Activated CD8-positive, alpha-beta memory T cell treated with anti-CD3 and anti-CD28 coated beads for 36 hours (primary cell): ENCODE measurements around the gene MPND. TPM values are rescaled to one million over a fixed set of nuclear protein-coding genes. Genes with fewer than 3 reads are reported as not detected.

Experiments
- CTCF ChIA-PET: fragments of 350-600 bp; sonication (Branson Sonifier 250); formaldehyde crosslinking; loops from one replicate; lab custom pipeline; 2021; ENCODE audit warnings: antibody characterized with exemption; lab: Charles Lee
- POLR2A ChIA-PET: fragments of 350-600 bp; sonication (Branson Sonifier 250); formaldehyde crosslinking; loops from one replicate; lab custom pipeline; 2021; ENCODE audit warnings: antibody characterized with exemption; lab: Charles Lee
- total RNA-seq, 2 experiments: library from RNA; stranded (reverse); gene quantifications; one replicate each; pipeline ENCODE4 v1.2.3, GENCODE V29; 2021

Gene MPND
- total RNA-seq, 2 experiments from 2014 or later = 18.0 to 20.1 TPM

DNA sequence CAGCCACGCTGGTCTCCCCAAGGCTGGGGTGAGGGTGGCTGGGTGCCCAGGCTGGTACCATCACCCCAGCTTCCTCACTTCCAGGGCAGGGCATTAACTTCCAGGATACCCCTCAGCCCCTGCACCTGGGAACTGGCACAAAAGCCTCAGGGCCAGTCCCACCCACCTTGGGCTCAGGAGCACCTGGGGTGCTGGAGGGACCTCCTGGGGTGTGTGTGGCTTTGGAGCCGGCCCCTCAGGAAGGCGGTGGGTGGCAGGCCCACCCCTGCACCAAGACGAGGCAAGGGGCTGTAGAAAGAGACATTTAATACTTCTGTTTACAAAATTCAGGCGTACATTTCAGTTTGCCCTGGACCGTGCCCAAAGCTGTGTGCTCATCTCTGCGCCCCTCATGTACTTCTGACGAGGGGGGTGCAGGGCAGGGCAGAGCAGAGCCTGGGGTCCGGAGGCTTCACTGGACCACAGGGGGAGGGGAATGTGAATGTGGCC, 16.8 kb downstream of the MPND start:
- CTCF ChIA-PET = interaction anchor here (1.9 kb wide), 1 partner anchor 41 kb away, joined by 4 read pairs; the partner anchor contains the start of gene SH3GL1
- POLR2A ChIA-PET = no interaction called here

- CTCF ChIA-PET = interaction anchor here (1.9 to 6.4 kb wide), 2 partner anchors 8 to 40 kb away, joined by 4 to 29 read pairs; partner anchors contain the start of gene SH3GL1
These were observed 17.3 kb downstream of the MPND start for GRCh38 chr19:4360641-4361151.

DNA sequence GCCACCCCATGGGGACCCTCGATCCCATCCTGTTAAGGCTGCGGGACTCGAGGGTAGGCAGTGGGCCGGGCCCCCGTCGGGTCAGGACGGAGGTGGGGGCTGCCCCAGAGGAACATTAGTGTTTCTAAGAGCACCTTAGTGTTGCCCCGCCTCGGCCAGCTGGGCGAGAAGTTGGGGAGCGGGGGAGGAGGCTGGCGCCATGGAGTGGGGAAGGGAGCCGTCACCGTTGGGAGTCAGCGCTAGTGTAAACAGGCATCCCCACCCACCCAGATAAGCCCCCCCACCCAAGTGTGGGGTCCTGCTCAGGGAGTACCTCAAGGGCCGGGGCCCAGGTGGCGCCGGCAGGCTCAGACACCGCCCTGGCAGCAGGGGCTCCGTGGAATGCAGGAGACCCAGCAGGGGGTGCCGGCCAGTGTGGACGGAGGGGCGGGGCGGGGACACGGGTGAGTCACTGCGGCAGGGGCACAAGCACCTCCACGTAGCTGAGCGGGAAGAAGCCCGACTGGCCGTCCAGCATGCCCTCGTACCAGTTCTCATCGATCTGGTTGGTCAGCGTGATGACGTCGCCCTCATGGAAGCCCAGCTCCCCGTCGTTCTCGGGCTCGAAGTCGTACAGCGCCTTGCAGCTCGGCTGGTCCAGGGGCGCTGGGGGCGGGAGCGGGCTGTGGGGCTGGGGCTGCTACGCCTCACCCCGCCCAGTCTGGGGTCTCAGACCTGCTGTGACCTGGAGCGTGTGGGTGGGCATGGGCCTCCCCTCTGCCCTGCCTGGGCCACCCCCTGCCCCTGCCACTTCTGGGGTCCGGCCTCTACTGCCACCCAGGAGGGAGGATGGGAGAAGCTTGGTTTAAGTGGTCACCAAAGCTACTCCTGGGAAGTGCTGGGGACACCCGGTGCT, 18.0 kb downstream of the MPND start:
- ChIA-PET CTCF (interaction anchor here (1.1 to 6.4 kb wide), 3 partner anchors 8 to 94 kb away, joined by 3 to 29 read pairs (median 7); partner anchors contain the start of gene CHAF1A), POLR2A (no interaction called here)

More at GRCh38 chr19:4360641-4361151, 17.3 kb downstream of the MPND start:
- POLR2A ChIA-PET = no interaction called here

DNA sequence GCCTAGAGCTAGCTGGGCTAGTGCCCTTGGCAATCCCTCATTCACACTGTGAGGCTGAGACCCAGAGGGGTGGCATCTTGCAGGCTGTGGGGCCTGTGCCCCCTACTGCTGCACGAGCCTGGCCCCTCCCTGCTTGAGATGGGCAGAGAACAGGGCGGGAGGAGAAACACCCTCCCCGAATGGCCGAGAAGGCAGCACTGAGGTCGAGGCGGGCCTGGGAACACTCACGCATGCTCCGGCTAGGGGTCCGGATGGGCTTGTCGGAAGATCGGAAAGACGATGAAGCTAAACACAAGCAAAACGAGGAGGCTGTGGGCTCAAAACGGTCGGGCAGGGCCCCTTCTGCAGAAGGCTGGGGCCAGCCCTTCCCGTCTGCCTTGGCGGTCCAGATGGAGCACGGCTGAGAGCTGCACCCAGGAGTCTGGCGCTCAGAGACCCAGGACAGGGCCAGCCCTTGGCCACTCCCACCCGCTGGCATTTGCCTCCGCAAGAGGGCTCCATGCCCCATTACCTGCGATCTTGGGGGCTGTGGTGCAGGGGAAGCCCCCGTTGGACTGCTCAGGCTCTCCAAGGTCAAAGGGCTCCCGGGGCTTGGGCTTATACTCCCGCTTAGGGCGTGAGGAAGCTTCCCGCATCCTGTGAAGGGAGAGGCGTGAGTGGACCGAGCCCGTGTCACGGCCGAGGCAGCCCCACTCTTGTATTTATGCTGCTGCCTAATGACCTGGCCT, 18.9 kb downstream of the MPND start:
- ChIA-PET CTCF (interaction anchor here (1.1 to 6.4 kb wide), 4 partner anchors 9 to 95 kb away, joined by 3 to 29 read pairs (median 6); partner anchors contain the start of genes CHAF1A and SH3GL1), POLR2A (no interaction called here)

- POLR2A ChIA-PET = no interaction called here
- CTCF ChIA-PET = interaction anchor here (0.6 to 6.4 kb wide), 5 partner anchors 10 to 104 kb away, joined by 3 to 29 read pairs (median 5); partner anchors contain the start of gene SH3GL1
These were observed 19.6 kb downstream of the MPND start for GRCh38 chr19:4362831-4363545.

DNA sequence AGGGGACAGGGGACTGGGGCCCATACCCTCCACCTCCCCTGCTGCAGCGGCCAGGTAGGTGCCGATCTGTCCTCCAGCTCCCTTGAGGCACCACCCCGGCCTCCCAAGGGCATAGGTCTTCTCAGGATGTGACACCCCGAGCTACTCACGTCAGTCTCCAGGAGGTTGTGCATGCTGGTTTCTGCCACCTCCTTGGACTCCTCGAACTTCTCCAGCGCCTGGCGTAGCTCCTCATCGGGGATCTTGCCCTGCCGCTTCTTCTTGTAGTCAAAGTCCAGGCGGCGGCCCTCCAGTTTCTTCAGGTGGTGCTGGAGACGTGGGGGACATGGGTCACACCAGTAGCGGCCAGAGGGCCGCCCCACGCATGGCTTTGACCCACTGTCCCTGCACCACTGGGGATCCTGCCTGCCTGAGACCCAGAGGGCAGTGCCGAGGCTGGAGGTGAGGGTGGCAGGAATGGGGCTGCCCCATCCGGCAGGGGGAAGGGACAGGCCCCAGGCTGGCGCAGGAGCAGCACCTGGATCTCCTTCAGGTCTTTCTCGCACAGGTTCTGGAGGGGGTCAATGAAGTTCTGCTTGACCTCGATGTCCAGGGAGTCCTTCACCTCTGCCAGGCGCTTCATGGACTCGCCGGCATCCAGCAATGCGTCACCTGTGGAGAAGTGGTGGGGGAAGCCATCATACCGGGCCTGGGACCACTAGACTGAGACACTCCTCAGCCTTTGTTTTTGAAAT, 20.4 kb downstream of the MPND start:
- ChIA-PET POLR2A (interaction anchor here (0.7 kb wide), 1 partner anchor 89 kb away, joined by 3 read pairs; no protein-coding TSS in a partner anchor), CTCF (interaction anchor here (0.9 to 6.4 kb wide), 4 partner anchors 11 to 97 kb away, joined by 3 to 29 read pairs (median 6); partner anchors contain the start of gene SH3GL1)

GRCh38 chr19:4365341-4365740, 22.0 kb downstream of the MPND start:
- CTCF ChIA-PET = interaction anchor here (1.5 to 6.4 kb wide), 2 partner anchors 12 to 22 kb away, joined by 4 to 29 read pairs; partner anchors contain the start of gene MPND
- POLR2A ChIA-PET = no interaction called here

- CTCF ChIA-PET = interaction anchor here (0.6 to 6.4 kb wide), 4 partner anchors 13 to 269 kb away, joined by 3 to 29 read pairs (median 4); partner anchors contain the start of gene MPND
- POLR2A ChIA-PET = interaction anchor here (0.5 to 1.0 kb wide), 2 partner anchors 36 to 96 kb away, joined by 3 read pairs; partner anchors contain the start of gene CHAF1A
These were observed 22.7 kb downstream of the MPND start for GRCh38 chr19:4365791-4366665.

- POLR2A ChIA-PET = interaction anchor here (0.5 to 1.0 kb wide), 2 partner anchors 36 to 96 kb away, joined by 3 read pairs; partner anchors contain the start of gene CHAF1A
- CTCF ChIA-PET = interaction anchor here (0.6 to 6.4 kb wide), 5 partner anchors 14 to 270 kb away, joined by 3 to 29 read pairs (median 4); partner anchors contain the start of gene MPND
These were observed 23.4 kb downstream of the MPND start for GRCh38 chr19:4366666-4367335.

GRCh38 chr19:4367336-4367723, 24.0 kb downstream of the MPND start:
- CTCF ChIA-PET = interaction anchor here (1.2 kb wide), 1 partner anchor 15 kb away, joined by 4 read pairs; no protein-coding TSS in a partner anchor
- POLR2A ChIA-PET = no interaction called here

DNA sequence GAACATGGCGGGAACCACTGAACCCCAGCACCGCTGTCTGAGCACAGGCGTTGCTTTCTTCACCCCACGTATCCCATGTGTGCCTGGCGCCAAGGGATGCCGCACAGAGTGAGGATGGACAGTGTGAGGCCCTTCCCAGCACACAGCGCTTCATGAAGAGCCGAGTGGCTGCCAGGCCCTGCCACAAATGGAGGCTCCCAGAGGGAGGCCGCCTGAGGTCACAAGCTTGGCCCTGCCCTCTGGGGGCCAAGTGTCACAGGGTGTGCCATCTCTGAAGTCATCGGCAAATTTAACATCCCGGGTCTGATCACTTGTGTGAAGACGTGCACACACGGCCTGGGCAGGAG, 24.4 kb downstream of the MPND start:
- CTCF ChIA-PET = interaction anchor here (1.1 to 3.7 kb wide), 4 partner anchors 12 to 90 kb away, joined by 4 to 44 read pairs (median 8); partner anchors contain the start of genes CHAF1A and SH3GL1
- POLR2A ChIA-PET = interaction anchor here (1.2 kb wide), 1 partner anchor 33 kb away, joined by 5 read pairs; the partner anchor contains the start of gene SH3GL1

GRCh38 chr19:4368128-4368820, 24.9 kb downstream of the MPND start:
- ChIA-PET CTCF (interaction anchor here (0.6 to 3.7 kb wide), 5 partner anchors 12 to 91 kb away, joined by 3 to 44 read pairs (median 4); partner anchors contain the start of genes CHAF1A and SH3GL1), POLR2A (interaction anchor here (1.2 kb wide), 1 partner anchor 32 kb away, joined by 5 read pairs; the partner anchor contains the start of gene SH3GL1)

DNA sequence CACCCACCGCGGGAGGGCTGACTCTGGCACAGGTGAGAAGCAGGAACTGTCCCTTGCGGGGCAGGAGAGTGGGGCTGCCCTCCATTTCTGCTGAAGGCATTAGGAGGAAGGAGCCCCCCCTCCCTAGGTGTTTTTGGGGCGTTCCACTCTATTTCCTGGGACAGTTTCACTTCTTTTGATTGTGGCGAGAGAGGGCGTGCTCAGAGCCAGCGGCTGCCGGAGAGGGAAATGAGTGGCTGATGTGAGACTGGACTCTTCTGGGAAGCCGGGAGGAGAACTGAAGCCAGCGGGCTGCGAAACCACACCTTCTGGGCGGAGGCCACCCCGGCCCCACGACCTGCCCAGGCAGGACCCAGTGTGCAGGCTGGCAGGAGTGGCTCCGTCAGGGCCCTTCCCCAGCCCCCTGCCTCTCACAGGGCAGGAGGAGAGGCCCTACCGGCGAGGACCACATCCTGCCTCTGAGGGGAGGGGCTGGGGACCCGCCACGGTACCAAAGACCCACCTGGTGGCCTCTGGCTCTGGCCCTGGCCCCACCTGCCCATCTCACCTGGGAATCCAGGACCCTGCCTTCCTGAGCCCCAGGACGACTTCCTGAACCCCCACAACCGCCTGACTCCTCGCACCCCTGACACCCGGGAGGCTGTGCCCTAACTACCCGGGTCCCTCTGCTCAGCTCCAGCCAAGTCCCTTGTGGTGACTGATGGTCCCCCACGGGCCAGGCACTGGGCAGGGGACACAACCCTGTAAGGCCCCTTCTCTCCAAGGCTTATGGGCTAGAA, 25.9 kb downstream of the MPND start:
- ChIA-PET POLR2A (interaction anchor here (0.7 to 1.4 kb wide), 6 partner anchors 10 to 599 kb away, joined by 3 to 9 read pairs (median 6); partner anchors contain the start of genes KDM4B, MPND and SH3GL1), CTCF (interaction anchor here (0.8 to 3.7 kb wide), 11 partner anchors 11 to 120 kb away, joined by 3 to 44 read pairs (median 4); partner anchors contain the start of genes CHAF1A, MPND and SH3GL1)

DNA sequence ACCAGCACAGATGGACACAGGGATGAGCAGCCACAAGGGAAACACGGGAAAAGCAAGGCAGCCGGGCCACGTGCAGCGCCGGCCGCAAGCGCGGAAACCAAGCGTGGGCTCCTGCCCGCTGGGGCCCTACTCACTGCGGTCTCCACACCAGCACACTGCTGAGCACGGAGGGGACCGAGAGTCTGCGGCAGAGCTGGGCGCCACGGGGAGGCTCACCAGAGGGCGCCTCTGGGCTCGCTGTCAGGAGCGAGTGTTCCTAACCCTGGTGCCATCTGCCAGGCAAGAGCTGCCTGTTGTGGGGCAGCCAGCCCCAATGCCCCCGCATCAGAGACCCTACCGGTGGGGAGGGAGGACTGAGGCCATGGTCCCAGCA, 26.5 kb downstream of the MPND start:
- CTCF ChIA-PET = interaction anchor here (0.7 to 3.7 kb wide), 14 partner anchors 10 to 121 kb away, joined by 3 to 44 read pairs (median 4); partner anchors contain the start of genes CHAF1A, MPND and SH3GL1
- POLR2A ChIA-PET = interaction anchor here (0.7 to 1.4 kb wide), 5 partner anchors 10 to 599 kb away, joined by 3 to 9 read pairs (median 6); partner anchors contain the start of genes KDM4B, MPND and SH3GL1
